Coronary artery (tissue), 2 donors: Measurements from ENCODE around the gene TMEM273.

Experiments used
- DNase-seq: peaks from one replicate; pipeline ENCODE4 v3.0.0-alpha.2; 2017; ENCODE audit warnings: low spot score
- H3K27ac ChIP-seq, 2 donors: fragments of 200-600 bp; sonication (generic); one replicate each; pipeline ENCODE4 v1.5.1; 2016 to 2019
- H3K4me3 ChIP-seq: fragments of 200-600 bp; sonication (generic); 2 replicates; pipeline ENCODE4 v1.5.1; 2016; ENCODE audit warnings: mild to moderate bottlenecking, moderate library complexity
- CTCF ChIP-seq: fragments of 200-600 bp; sonication (generic); IDR thresholded peaks from one replicate; pipeline ENCODE4 v1.5.1; 2019; ENCODE audit warnings: antibody characterized with exemption

The TMEM273 gene

GRCh38 chr10:49194212-49194920 lies 6.2 kb upstream of the TMEM273 start:
- no peak for TF ChIP-seq CTCF
- no peak for DNase-seq
- Histone ChIP-seq H3K27ac (peak overlapping the region in 1 of 2 donors; percentile 39), H3K4me3 (no peak overlapping the region)

DNA sequence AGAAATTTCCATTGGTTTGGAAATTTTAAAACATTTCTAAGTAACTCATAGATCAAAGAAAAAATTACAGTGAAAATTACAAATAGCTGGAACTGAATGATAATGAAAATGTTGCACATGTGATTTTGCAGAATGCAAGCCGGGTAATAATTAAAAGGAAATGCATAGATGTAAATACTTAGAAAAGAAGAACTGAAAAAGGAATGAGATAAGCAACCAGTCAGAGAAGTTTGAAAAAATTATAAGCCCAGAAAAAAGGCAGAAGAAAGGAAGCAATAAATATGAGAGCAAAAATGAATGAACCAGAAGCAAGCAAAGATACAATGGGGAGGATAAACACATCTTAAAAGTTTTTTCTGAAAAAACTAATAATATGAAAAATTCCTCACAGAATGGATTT lies 3.2 kb upstream of the TMEM273 start:
- TF ChIP-seq CTCF, result no peak
- no peak overlapping the region for H3K27ac ChIP-seq
- DNase-seq, result no peak
- no peak overlapping the region for H3K4me3 ChIP-seq

DNA sequence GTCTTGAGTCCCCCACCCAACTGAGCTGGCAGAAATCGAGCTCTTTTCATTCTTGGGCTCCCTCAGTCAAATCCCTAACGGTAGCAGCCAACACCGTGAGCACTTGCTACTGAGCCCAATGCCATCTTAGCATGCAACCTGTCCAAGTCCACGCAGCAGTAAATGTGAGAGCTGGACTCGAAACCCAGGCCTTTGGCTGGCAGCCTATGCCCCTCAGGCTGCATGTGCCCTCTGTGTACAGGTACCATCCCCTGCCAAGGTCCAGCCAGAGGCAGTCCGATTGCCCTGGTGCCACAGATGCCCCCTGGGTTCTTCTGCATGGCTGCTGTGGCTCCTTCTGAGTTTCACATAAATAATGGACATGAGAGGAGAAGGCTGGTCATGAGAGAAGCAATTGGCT lies 1.2 kb upstream of the TMEM273 start:
- peak overlapping the region in 1 of 2 donors; percentile 78 for H3K27ac ChIP-seq
- peak; percentile 55 for DNase-seq
- no peak for TF ChIP-seq CTCF

GRCh38 chr10:49187044-49187484 lies 1.1 kb downstream of the TMEM273 start:
- Histone ChIP-seq H3K27ac (no peak overlapping the region), H3K4me3 (peak overlapping the region; percentile 64)
- DNase-seq, result peak; percentile 66
- no peak for TF ChIP-seq CTCF

More for the DNA sequence above, 1.2 kb upstream of the TMEM273 start:
- no peak overlapping the region for H3K4me3 ChIP-seq

GRCh38 chr10:49186613-49187012 lies 1.6 kb downstream of the TMEM273 start:
- H3K4me3 ChIP-seq, result peak overlapping the region; percentile 64
- TF ChIP-seq CTCF, result no peak
- no peak for DNase-seq
- no peak overlapping the region for H3K27ac ChIP-seq

DNA sequence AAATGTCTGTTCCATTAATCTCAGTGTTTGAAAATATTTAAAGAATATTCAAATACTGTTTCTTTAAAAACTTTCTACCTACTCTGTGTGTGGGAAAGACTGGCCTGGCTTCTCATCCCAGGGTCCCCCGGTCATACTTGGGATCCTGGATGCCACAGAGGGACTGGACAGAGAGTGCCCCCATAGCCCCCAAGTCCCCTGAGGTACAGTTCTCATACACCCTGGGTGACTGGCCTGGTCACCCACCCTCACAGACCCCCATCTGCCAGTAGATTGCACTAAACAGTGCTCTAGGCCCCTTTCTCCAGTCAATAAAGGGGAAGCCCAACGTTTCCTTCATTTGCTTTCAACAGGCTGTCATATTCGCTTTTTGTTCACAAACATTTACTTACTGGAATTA lies 3.0 kb downstream of the TMEM273 start:
- TF ChIP-seq CTCF, result no peak
- Histone ChIP-seq H3K4me3 (no peak overlapping the region), H3K27ac (peak overlapping the region in 1 of 2 donors; percentile 23)
- peak; percentile 35 for DNase-seq

GRCh38 chr10:49184642-49185111 lies 3.5 kb downstream of the TMEM273 start:
- no peak overlapping the region for H3K4me3 ChIP-seq
- no peak for DNase-seq
- TF ChIP-seq CTCF, result no peak
- H3K27ac ChIP-seq, result no peak overlapping the region
